DMS 273 treated with DMSO at 0.1 percent for 48 hours (cell line): ENCODE measurements around the gene HYI.
A peak's percentile ranks its signal among the peaks of the same experiment; 100 is the strongest.
"Not testable (repeated sequence)": the region's sequence is repeated elsewhere in the genome, so short reads cannot be mapped to it uniquely, and the experiment has no call there.

ENCODE experiments used
- DNase-seq: peaks from one replicate; lab custom pipeline; 2025; lab: John Stamatoyannopoulos, UW

The HYI gene

DNA sequence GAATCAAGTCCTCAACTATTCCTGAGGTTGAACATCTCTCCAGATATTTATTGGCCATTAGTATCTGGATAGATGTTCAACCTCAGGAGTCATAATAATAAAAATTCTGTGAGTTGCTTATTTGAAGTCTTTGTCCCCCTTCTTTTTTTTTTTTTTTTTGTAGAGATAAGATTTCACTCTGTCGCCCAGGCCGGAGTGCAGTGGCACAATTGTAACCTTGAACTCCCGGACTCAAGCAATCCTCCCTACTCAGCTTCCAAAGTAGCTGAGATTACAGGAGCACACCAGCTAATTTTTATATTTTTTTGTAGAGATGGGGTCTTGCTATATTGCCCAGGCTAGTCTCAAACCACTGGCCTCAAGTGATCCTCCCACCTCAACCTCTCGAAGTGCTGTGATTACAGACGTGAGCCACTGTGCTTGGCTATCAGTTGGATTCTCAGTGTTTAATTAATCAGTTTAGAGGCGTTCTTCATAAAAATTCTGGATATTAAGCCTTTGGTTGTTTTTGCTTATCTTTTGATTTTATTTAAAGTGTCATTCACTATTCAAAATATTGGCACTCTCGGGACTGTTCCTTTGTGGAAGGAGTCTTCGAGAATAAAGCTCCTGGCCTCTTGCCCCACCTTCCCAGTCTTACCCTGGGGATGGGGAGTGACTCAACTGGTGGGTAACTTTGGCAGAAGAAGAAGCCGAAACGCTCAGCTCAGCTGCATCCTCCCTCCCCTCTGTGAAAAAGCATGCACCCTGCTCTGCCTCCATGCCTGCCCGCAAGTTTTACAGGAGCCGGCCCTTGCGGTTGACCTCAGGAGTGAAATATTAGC lies 11.2 kb upstream of the HYI start:
- no peak for DNase-seq

DNA sequence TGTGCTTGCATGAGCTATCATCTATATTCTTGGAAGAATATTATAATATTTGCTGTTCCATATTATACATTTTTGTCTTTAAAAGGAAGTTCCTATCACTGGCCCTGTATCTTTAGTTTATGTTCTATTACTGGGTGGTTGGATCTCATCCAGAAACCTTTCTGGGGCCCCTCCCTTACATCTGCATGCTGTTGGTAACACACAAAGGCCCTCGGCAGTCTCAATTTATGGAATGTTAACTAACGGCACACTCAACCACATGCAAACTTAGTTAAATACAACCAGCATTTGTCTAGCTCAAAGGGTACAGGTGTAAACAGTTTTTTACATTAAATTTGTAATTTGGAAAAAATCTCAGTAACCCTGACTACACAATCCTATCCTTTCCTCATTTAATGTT lies 9.7 kb upstream of the HYI start:
- DNase-seq = peak; percentile 4

DNA sequence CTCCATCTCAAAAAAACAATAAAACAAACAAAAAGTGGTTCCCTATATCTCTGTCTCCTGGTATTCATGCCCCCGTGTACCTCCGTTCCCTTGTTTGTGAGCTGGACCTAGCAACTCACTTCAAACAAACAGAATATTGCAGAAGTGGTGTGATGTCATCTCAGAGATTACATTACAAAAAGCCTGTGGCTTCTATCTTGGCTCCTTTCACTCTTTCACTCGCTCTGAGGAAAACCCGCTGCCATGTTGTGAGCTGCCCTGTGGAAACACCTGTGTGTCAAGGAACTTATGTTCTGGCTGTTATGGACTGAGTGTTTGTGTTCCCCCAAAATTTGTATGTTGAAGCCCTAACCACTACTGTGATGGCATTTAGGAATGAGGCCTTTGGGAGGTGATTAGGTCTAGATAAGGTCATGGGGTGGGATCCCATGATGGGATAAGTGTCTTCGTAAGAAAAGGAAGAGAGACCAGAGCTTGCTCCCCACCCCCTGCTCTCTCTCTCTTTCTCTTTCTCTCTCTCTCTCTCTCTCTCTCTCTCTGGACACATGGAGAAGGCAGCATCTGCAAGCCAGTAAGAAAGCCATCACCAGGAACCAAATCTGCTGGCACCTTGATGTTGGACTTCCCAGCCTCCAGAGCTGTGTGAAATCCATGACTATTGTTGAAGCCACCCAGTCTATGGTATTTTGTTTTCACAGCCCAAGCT lies 7.4 kb upstream of the HYI start:
- DNase-seq = no peak

DNA sequence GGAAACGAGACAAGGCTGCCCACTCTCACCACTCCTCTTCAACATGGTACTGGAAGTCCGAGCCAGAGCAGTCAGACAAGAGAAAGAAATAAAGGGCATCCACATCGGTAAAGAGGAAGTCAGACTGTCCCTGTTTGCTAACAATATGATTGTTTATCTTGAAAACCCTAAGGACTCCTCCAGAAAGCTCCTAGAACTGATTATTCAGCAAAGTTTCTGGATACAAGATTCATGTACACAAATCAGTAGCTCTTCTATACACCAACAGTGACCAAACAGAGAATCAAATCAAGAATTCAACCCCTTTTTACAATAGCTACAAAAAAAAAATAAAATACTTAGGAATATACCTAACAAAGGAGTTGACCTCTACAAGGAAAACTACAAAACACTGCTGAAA lies 4.6 kb upstream of the HYI start:
- DNase-seq = not testable (repeated sequence)

DNA sequence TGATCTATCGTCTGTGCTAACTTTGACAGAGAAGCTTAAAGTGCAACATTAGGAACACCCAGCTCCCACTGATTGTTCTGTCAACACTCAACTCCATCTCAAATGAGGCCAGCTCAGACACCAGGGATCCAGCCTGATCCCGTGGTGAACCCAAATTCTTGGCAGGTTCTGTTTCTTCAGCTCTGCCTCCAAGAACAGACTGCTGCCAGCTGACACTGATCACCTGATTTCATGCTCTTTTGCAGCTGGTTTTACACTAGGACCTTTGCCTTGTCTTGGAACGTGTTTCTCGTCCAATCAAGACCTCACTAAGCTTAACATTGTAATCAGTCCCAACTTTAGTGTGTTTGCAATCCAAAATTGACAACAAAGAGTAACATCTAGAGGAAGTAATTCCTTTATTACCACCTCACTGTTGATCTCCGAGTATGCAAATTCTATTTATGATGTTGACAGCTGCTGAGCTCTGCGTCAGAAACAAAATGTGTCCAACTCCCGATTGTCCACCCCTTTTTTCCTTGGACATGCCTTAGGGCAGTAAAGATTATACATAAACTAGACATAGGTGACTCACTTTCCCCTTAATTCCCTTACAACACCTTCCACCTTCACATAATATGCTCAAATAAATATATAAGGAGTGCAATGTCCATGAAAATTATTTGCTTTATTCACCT lies 1.6 kb upstream of the HYI start:
- no peak for DNase-seq

DNA sequence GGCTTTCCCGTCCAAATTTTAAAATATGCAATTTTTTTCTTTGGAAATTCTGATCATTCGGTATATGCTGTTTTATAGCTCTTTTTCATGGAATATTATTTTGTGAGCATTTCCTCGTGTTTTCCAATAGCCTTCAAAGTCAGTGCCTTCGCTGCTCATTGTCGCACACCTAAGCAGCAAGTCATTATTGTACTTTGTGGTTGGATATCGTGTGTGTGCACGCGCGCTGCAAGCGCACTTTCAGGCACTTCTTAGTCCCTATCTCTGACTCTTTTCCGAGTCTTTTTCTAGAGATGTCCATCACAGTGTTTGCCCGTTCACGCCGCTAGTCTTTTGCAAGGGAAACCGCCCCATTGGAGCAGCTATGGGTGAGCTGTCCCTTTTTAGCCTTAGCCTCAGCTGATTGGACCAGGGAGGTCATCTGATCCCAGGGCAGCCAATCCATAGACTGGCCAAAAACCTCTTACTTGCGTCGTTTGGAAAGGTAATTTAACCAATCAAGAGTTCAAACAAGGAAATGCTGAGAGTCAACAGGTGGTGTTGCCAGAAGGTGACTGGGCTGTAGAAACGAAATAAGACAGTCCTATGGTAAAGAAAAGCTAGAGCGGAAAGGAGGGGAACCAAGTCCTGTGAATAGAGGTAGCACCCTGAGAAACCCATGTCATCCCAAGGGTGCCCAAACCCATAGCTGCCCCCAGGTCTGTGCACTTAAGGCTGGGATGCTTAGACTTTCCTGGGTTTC lies 710 bp upstream of the HYI start:
- DNase-seq = no peak

DNA sequence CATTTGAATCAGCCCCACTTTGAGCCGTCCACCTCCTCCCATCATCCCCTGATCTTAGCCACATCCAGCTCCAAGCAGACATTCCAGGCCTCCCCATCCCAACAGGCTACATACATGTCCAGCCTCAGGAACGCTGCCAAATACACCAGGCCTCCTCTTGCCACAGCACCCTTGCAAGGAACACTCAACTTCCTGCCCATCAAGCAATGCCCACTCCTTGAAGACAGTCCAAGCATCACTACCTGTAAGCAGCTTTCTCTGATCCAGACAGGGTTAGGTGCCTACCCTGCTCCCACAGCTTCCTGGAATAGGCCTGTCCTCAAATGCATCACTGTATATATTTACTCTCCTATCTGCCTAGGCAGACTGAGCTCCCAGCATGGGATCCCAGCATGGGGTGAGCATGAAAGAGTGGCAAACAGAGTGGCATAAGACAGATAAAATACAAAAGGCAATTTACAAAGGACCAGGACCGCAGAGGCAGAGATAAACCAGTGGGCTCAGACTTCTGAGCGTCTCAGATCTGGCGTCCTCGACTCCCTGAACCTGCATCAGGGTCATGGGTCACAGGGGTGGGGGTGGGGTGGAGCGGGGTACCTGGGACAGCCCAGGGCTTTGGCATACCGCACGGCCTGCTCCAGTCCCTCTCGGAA lies 816 bp downstream of the HYI start:
- DNase-seq = peak; percentile 37

DNA sequence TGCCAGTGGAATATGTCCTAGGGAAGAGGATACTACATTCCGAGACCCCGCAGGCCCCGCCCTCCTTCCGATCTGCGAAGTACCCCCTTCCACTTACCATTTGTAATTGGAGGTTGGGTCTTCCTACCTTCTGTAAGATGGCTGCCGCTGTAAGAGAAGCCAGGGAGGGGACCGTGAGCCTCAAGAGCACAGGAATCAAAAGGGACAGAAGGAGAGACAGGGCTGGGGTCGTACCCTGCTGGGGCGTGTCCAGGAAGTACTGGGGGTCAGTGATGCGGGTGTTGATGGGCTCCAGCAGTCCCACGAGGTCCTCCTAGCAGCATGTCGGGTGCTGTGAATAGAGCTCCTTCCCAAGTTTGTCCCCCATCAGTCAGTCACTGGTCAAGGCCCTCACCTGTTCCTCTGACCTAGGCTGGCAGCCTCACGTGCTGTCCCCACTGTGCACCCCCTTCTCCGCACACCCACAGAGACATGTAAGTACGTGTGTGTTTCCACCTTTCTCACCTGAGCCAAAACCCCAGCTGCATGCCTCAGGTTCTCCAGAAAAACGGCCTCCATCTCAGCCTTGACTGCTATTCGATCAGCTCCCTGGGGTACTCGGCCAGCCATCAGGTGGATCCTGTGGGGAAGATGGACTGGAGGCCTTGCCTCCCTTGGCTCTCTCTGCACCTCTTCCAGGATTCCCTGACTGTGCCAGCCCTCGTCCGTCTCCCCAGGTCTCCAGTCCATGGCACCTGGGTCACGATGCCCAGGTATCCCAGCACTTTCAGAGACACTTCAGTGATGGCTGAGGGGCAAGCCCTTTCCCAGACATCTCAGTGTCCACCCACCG lies 1.8 kb downstream of the HYI start:
- no peak for DNase-seq

DNA sequence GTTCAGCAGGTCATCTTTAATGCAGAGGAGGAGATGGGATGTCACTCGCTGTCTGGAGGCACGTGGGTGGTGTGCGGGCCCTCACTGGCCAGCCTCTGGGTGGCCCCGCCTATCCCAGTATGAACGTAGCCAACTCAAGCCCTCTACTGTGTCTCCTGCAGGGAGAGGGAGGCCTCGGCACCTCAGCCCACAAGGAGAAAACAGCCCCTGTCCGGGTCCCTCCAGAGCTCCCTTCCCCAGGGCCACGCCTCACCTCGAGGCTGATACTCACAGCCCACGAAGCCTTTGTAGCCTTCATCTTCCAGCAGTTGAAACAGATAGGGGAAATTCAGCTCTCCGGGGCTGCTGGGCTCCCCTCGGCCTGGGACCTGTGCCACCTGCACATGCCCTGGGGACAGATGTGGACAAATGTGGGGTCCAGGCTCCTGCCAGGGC lies 2.6 kb downstream of the HYI start:
- no peak for DNase-seq

DNA sequence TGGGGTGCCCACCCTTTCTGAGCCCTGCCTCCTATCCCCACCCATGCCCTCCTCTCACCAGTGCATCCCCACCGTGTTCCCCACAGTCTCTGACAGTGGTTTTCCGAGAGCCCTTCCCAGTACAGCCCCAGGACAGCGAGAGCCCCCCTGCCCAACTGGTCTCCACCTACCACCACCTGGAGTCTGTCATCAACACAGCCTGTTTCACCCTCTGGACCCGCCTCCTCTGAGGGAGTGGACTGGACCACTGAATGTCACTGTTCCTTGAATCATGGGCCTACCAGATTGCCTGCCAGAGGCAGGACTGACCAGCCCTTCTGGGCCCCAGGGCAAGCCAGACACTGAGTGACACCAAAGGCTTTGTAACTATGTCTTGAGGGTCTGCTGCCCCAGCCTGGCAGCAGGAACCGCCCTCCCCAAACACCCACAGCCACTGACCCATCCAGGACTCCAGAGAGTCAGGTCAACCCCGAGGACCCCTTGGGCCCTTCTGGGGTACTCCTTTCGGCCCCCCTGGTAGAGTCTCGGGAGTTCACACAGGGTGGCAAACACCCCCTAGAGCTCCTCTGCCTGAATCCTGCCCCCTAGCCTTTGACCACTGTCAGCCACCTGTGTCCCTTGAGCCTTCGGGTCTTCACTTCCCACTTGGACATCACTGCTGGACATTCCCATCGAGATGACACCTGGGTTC lies 3.3 kb downstream of the HYI start:
- no peak for DNase-seq

DNA sequence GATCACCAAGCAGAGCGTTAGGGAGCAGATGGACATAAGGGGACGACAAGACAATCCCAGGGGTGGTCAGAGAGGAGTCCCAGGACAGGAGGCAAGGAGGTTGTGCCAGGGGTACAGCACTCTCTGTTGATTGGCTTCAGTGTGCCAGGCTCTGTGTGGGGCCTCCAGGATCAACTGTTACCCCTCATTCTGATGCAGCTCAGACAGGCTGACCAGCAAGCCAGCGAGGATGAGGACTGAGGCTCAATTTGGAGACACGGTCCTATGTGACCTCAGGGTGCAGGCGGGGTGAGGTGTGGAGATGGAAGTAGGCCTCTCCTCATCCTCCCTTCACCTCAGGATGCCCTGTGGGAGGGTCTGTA lies 4.0 kb downstream of the HYI start:
- DNase-seq = no peak

DNA sequence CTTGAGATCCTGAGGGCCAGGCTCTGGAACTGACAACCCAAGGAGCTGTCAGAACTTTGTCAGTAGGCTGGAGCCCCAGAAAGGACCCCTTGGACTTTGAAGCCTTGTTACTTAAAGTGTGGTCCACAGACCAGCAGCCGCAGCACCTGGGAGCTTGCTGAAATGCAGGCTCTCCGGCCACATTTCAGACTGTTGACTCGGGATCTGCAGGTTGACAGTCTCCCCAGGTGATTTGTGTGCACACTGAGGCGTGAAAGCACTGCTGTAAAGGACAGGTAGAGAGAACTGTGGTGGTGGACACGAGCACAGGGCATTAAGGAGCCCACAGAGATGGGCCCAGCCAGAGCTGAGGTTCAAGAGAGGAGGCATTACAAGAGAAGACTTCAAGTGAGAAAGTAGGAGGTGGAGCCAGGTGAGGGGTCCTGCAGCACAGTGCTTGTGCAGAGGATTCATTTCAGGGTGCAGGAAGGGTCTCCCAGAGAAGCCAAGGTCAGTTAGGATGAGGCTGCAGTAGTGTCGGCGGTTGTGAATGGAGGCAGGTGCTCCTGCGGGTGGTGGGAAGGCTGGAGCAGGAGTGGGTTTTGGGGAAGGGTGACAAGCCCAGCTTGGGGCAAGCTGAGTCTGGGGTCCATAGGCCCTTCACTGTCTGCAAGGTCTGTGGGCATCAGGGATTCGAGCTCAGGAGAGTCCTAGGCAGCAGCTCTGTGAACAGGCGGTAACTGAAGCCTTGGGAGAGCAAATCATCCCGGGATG lies 4.6 kb downstream of the HYI start:
- DNase-seq = no peak

DNA sequence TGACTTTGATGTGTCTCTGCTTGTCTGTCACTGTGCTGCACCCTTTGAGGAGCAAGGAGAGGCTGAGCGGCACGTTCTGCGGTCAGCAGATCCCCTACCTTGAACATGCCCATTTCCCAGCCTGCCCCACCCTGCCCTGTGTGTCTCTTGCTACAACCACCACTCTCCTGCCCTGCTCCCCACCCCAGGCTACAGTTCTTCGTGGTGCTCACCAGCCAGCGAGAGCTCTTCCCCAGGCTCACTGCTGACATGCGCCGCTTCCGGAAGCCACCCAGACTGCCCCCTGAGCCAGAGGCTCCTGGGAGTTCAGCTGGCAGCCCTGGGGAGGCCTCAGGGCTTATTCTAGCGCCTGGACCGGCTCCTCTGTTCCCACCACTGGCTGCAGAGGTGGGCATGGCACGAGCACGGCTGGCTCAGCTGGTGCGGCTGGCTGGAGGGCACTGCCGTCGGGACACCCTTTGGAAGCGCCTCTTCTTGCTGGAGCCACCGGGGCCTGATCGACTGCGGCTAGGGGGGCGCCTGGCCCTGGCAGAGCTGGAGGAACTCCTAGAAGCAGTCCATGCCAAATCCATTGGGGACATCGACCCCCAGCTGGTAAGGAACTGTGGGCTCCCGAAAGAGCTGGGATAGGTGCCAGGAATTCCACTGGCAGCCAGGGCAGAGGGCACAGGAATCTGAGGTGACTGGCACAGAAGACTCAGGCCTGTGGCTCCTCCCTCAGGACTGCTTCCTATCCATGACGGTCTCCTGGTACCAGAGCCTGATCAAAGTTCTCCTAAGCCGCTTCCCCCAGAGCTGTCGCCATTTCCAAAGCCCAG lies 5.6 kb downstream of the HYI start:
- DNase-seq = no peak

DNA sequence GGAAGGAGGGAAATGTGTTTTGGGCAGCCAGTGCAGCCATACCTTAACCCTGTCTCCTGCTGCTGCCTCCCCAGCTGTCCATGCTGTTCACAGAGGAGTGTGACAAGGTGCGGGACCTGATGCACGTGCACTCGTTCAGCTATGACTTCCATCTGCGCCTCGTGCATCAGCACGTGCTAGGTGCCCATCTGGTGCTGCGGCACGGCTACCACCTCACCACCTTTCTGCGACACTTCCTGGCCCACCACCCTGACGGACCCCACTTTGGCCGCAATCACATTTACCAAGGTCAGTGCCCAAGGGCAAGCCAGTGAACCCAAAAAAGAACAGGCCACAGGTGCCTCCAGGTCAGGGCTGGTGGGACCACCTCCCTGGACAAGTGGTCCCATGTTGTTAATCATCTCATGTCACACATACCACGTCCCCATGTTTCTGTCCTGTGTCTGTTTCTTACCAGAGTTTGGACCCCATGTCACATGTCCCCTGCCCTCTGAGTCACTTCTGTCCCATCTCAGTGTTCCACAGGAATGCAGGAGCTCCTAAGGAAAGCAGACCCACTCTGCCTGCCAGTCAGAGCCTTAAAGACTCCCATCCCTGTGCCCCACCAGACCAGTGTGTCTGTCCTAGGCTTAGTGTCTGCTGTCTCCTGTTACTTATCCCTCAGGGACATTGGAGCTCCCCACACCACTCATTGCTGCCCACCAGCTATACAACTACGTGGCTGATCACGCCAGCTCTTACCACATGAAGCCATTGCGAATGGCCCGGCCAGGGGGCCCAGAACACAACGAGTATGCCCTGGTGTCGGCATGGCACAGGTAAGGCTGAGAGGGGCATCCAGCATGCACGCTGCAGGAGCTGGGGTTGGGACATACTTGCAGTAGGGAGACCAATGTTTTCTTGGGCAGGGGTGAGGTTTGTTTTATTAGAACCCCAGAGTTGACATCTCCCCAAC lies 6.6 kb downstream of the HYI start:
- no peak for DNase-seq

DNA sequence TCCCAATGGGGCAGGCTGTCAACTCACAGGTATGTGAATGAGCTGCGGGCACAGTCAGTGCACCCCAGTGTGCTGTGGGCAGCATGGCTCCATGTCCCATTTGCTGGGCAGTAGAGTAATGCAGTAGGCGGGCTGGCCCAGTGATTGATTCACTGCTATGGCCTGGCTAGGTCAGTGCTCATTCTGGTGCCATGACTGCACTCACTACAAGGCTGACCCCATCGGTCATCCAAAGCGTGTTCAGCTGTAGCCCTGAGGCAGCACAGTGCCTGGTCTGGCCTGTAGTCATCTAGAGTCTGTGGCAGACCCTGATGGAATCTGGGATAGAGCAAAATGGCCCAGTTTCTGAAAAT lies 7.4 kb downstream of the HYI start:
- DNase-seq = no peak

DNA sequence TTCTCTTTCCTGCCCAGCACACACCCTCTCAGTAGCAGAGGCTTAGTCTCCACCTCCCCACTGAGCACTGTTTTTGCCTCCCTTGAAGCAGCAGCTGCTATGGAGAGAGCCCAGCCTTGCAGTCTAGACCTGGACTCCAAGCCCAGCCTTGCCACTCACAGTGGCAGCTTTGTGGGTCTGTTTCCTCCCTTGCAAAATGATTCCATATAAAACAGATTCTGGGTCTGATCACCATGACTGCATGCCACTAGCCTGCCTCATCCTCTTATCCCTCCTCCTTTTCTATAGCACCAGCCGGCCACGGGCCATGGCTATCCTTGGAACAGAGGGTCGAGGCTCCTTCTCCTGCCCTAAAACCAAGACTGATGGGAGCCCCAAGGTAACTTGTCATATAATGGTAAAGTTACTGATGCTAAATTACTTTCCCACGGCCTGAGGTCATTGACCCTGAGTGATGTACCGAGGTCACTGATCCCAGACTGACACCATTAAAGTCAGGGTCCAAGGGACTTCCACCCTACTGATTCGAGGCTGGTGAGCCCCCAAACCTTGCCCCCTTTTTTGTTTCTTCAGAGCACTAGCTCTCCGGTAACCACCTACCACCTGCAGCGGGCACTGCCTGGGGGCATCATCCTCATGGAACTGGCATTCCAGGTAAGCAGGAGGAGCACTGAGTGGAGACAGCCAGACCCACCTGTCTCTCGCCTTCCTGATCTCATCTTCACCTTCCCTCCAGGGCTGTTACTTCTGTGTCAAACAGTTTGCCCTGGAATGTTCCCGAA lies 7.9 kb downstream of the HYI start:
- DNase-seq = no peak

DNA sequence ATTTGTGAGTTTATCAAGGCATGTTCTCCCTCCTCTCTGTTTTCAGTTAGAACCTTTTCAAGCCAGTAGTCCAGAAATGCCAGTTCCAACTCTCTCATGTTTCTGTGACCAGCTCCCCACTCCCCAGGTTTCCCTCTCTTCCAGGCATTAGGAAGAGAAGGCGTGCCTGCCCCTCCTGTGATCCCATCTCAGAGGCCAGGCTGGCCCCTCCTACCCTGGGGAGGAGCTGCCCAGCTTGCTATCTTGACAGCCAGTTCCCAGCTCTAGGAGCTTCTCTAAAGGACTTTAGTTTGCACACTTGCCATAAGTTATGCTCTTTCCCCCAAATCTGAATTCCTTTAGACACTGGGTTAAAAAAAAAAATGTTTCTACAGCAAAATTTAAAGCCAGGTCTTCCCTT lies 8.9 kb downstream of the HYI start:
- no peak for DNase-seq
